Endothelial cell of umbilical vein (primary cell): ENCODE data around the gene QDPR.

Experiments used
- CTCF ChIP-seq, 2 donors: IDR thresholded peaks; 1 replicate in 1 of 2; 2 replicates in 1 of 2; pipeline ENCODE4 v1.5.1; 2011; ENCODE audit warnings: low read length in 2 of 2, mild to moderate bottlenecking in 2 of 2, moderate library complexity in 2 of 2, control low read depth in 1 of 2, inconsistent platforms in 1 of 2, low read depth in 1 of 2; ENCODE audit not compliant: insufficient read depth in 1 of 2; ENCODE audit errors: extremely low read depth in 1 of 2
- EZH2 ChIP-seq: IDR thresholded peaks from 2 replicates; pipeline ENCODE4 v1.6.1; 2012; ENCODE audit warnings: borderline replicate concordance, low read depth, mild to moderate bottlenecking, moderate library complexity, low read length, inconsistent platforms; ENCODE audit not compliant: severe bottlenecking
- GATA2 ChIP-seq: IDR thresholded peaks from 2 replicates; pipeline ENCODE4 v1.7.0; 2011; ENCODE audit warnings: low read depth, mild to moderate bottlenecking, moderate library complexity, mixed read lengths, low read length; ENCODE audit not compliant: insufficient read length, insufficient read depth
- JUN ChIP-seq: IDR thresholded peaks from 2 replicates; pipeline ENCODE4 v1.6.1; 2011; ENCODE audit warnings: borderline replicate concordance, low read depth; ENCODE audit not compliant: insufficient read length, insufficient read depth
- MYC ChIP-seq: IDR thresholded peaks from one replicate; pipeline ENCODE4 v1.6.1; 2011; ENCODE audit warnings: mild to moderate bottlenecking, low read depth, low read length
- POLR2A ChIP-seq: IDR thresholded peaks from 2 replicates; pipeline ENCODE4 v1.6.1; 2012; ENCODE audit warnings: low read depth, mild to moderate bottlenecking, control low read depth, low read length
- POLR2AphosphoS5 ChIP-seq: IDR thresholded peaks from 2 replicates; pipeline ENCODE4 v1.6.1; 2012; ENCODE audit warnings: low read depth, mild to moderate bottlenecking, control low read depth, low read length, moderate library complexity; ENCODE audit not compliant: insufficient read depth
- TF ChIP-seq, protein P1 (sequence below): IDR thresholded peaks from 2 replicates; pipeline ENCODE4 v1.6.1; 2011; ENCODE audit not compliant: insufficient read depth, insufficient read length

- no peak for TF ChIP-seq POLR2A
- TF ChIP-seq MYC, result no peak
- TF ChIP-seq CTCF (IDR thresholded peaks at IDR 0.05; ENCODE audit: extremely low read depth in 1 of 2, insufficient read depth in 1 of 2, low read depth in 1 of 2, low read length in 2 of 2), result no peak
- TF ChIP-seq, protein P1, sequence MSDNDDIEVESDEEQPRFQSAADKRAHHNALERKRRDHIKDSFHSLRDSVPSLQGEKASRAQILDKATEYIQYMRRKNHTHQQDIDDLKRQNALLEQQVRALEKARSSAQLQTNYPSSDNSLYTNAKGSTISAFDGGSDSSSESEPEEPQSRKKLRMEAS, result no peak
- no peak for TF ChIP-seq JUN
- no peak for TF ChIP-seq GATA2
- TF ChIP-seq EZH2, result no peak
- no peak for TF ChIP-seq POLR2AphosphoS5
Observed at GRCh38 chr4:17521595-17521994, 9.7 kb upstream of the QDPR start.
